ENCODE measurements around the gene SNX11. TPM values are rescaled to one million over a fixed set of nuclear protein-coding genes. Genes with fewer than 3 reads are reported as not detected.
"Not testable (repeated sequence)": the region's sequence is repeated elsewhere in the genome, so short reads cannot be mapped to it uniquely, and the experiment has no call there.

SNX11 gene, protein sequence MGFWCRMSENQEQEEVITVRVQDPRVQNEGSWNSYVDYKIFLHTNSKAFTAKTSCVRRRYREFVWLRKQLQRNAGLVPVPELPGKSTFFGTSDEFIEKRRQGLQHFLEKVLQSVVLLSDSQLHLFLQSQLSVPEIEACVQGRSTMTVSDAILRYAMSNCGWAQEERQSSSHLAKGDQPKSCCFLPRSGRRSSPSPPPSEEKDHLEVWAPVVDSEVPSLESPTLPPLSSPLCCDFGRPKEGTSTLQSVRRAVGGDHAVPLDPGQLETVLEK
- total RNA-seq: 10 to 100 TPM; 25.1 to 32.6 TPM

DNA sequence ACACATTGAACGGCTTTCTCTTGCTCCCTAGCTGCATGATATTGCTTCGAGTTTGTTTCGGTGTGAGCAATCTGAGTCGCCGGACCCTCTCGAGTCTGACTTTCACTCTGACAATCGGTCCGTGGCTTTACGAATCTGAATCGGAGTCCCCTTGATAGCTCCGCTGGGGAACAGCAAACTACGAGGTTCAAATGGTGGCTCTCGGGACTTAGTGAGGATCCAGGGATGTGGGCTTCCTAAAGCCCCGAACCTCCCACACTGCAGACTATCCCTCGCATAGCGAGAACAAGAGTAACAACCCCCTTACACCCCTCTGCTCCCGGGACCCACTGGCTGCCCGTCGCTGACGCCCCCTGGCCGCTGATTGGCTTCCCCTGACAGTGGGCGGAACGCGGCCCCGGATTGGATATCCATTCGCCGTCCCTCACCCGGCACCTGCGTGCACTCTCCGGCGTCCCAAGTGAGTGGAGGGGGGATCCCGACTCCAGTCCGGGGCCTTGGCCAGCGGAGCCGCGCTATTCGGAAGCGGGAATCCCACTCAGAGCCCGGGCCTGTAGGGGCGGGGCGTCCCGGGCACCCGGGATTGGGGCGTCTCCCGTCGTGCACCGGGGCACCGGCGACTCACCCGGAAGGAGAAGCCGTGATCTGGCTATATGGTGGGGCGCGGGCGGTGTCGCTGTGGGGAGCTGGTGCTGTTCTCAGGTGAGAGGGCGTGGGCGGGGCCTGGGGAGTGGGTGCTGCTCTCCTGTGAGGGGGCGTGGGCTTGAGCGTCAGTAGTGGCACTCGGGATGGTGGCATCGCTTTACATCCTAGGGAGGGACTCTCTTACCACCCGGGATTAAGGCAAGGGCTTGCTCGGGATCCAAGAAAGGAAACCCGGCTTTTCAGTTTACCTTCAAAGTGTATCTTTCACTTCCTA, at the start of gene SNX11:
Gene SNX11 (plus strand): TSS at position 630 of the 919 bp plus-strand sequence. CDS start 4,278 bp downstream, outside the sequence.
- ATAC-seq (peak; percentile 95), DNase-seq (peak; percentile 96)
- Mint-ChIP-seq H3K27me3 (no peaks in the 10 kb centered on the region), H3K36me3 (peaks cover 19% of the 10 kb centered on the region), H3K27ac (peak within 1 kb of the TSS; percentile 93), H3K9me3 (ENCODE audit: low read depth) (no peaks in the 10 kb centered on the region), H3K4me1 (peaks cover 64% of the 10 kb centered on the region), H3K4me3 (peak within 1 kb of the TSS; percentile 96)
- CTCF ChIA-PET: interaction anchor here (0.9 to 5.2 kb wide), 15 partner anchors 8 to 617 kb away, joined by 3 to 29 read pairs (median 4); partner anchors contain the start of gene HOXB5

DNA sequence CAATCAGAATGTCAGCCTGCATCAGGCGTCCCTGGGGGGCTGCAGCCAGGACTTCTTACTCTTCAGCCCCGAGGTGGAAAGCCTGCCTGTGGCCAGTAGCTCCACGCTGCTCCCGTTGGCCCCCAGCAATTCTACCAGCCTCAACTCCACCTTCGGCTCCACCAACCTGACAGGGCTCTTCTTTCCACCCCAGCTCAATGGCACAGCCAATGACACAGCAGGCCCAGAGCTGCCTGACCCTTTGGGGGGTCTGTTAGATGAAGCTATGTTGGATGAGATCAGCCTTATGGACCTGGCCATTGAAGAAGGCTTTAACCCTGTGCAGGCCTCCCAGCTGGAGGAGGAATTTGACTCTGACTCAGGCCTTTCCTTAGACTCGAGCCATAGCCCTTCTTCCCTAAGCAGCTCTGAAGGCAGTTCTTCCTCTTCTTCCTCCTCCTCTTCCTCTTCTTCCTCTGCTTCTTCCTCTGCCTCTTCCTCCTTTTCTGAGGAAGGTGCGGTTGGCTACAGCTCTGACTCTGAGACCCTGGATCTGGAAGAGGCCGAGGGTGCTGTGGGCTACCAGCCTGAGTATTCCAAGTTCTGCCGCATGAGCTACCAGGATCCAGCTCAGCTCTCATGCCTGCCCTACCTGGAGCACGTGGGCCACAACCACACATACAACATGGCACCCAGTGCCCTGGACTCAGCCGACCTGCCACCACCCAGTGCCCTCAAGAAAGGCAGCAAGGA, 49.0 kb upstream of the SNX11 start:
- Mint-ChIP-seq H3K27ac (no peak overlapping the region), H3K27me3 (no peaks in the 10 kb centered on the region), H3K36me3 (peaks cover 55% of the 10 kb centered on the region), H3K4me1 (peaks cover 23% of the 10 kb centered on the region), H3K4me3 (no peak overlapping the region), H3K9me3 (ENCODE audit: low read depth) (no peaks in the 10 kb centered on the region)
- ATAC-seq (no peak), DNase-seq (no peak)
- CTCF ChIA-PET: interaction anchor here (1.0 to 2.3 kb wide), 6 partner anchors 8 to 33 kb away, joined by 3 to 16 read pairs (median 8); partner anchors contain the start of gene NFE2L1

DNA sequence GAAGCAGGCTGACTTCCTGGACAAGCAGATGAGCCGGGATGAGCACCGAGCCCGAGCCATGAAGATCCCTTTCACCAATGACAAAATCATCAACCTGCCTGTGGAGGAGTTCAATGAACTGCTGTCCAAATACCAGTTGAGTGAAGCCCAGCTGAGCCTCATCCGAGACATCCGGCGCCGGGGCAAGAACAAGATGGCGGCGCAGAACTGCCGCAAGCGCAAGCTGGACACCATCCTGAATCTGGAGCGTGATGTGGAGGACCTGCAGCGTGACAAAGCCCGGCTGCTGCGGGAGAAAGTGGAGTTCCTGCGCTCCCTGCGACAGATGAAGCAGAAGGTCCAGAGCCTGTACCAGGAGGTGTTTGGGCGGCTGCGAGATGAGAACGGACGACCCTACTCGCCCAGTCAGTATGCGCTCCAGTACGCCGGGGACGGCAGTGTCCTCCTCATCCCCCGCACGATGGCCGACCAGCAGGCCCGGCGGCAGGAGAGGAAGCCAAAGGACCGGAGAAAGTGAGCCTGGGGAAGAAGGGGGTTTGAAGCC, 48.4 kb upstream of the SNX11 start:
- H3K27ac Mint-ChIP-seq: no peak overlapping the region
- H3K4me3 Mint-ChIP-seq: no peak overlapping the region
- no peak for DNase-seq
- H3K4me1 Mint-ChIP-seq: peaks cover 18% of the 10 kb centered on the region
- no peak for ATAC-seq
- CTCF ChIA-PET: interaction anchor here (1.0 to 2.3 kb wide), 6 partner anchors 8 to 32 kb away, joined by 3 to 16 read pairs (median 7); partner anchors contain the start of gene NFE2L1
- no peaks in the 10 kb centered on the region for H3K9me3 Mint-ChIP-seq (ENCODE audit: low read depth)
- H3K36me3 Mint-ChIP-seq: peaks cover 57% of the 10 kb centered on the region
- no peaks in the 10 kb centered on the region for H3K27me3 Mint-ChIP-seq

DNA sequence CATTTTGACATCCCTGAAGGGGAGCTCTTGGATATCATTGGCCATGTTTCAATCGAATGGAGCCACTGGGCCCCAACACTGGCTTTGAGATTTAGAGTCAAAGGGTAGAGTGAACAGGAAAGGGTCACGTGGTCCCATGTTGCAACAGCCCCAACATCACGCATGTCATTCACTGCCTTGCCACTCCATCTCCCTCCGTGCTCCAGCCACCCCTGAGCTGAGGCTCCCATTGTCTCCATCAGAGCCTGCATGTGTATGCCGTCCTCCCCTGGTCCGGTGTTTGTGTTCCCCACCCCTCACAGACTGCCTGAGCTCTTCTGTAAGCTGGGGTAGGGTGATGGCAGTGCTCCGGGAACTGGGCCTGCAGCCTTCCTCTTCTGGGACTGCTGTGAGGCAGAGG, 47.3 kb upstream of the SNX11 start:
- H3K36me3 Mint-ChIP-seq: peaks cover 61% of the 10 kb centered on the region
- no peaks in the 10 kb centered on the region for H3K27me3 Mint-ChIP-seq
- ATAC-seq (no peak), DNase-seq (no peak)
- CTCF ChIA-PET: interaction anchor here (0.7 to 1.3 kb wide), 2 partner anchors 8 to 16 kb away, joined by 3 to 4 read pairs; no protein-coding TSS in a partner anchor
- no peaks in the 10 kb centered on the region for H3K9me3 Mint-ChIP-seq (ENCODE audit: low read depth)
- peaks cover 14% of the 10 kb centered on the region for H3K4me1 Mint-ChIP-seq
- H3K27ac Mint-ChIP-seq: no peak overlapping the region
- no peak overlapping the region for H3K4me3 Mint-ChIP-seq

DNA sequence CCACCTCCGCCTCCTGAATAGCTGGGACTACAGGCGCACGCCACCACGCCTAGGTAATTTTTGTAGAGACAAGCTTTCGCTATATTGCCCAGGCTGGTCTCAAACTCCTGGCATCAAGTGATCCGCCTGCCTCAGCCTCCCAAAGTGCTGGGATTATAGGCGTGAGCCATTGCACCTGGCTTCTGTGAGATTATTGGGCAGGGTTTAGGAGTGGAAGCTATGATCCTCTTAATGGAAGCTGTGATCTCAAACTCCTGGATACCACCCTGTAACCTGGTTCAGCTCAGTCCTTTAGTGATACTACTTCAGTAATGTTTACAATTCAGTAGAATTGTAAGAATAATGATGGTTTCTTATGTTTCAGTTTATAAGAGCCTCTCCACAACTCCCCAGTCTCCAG, 45.3 kb upstream of the SNX11 start:
- H3K36me3 Mint-ChIP-seq: peaks cover 52% of the 10 kb centered on the region
- no peaks in the 10 kb centered on the region for H3K4me1 Mint-ChIP-seq
- H3K27ac Mint-ChIP-seq: no peak overlapping the region

DNA sequence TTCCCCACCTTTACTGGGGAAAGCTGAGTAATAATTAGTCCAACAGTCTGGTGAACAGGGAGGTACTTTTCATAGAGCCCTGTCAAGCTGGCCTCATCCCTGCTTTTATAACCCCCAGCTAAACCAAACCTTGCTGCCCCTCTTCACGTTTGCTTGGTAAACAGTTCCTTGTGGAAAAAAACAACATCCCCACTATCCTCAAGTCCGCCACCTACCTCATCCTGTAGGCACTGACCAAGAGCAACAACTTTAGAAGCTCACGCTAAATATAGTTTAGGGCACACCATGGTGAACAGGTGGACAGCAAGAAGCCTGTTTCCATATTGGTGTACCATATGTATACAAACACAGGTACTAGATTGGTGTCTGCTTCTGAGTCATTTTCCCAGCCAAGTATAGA, 42.9 kb upstream of the SNX11 start:
- H3K36me3 Mint-ChIP-seq: peaks cover 30% of the 10 kb centered on the region
- DNase-seq (no peak), ATAC-seq (no peak)
- no peak overlapping the region for H3K4me3 Mint-ChIP-seq
- no peak overlapping the region for H3K27ac Mint-ChIP-seq
- H3K9me3 Mint-ChIP-seq (ENCODE audit: low read depth): no peaks in the 10 kb centered on the region
- H3K4me1 Mint-ChIP-seq: no peaks in the 10 kb centered on the region
- H3K27me3 Mint-ChIP-seq: no peaks in the 10 kb centered on the region
- CTCF ChIA-PET: interaction anchor here (0.5 to 1.4 kb wide), 6 partner anchors 10 to 549 kb away, joined by 3 to 6 read pairs (median 3); no protein-coding TSS in a partner anchor

More for the DNA sequence above, 45.3 kb upstream of the SNX11 start:
- DNase-seq (no peak), ATAC-seq (no peak)
- H3K9me3 Mint-ChIP-seq (ENCODE audit: low read depth): no peaks in the 10 kb centered on the region
- H3K27me3 Mint-ChIP-seq: no peaks in the 10 kb centered on the region
- CTCF ChIA-PET: interaction anchor here (0.8 to 2.0 kb wide), 4 partner anchors 11 to 44 kb away, joined by 4 to 12 read pairs (median 4); partner anchors contain the start of gene NFE2L1
- no peak overlapping the region for H3K4me3 Mint-ChIP-seq

DNA sequence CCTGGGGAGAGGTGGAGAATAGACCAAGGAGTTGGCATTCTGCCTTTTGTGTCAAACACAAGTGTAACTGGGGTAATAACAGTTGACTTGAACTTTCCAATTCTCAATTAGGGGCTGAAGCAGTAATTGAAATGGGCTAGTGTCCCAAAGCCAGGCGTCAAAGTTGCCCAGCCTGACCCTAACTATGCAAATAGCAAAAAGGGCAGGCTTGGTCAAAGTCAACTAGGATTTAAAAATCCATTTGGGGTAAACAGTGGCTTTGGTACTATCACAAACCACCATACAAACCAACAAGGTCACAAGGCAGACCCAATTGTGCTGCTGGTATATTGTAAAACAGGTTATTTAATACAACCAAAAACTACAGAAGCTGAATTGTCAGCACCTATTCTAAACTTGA, 41.4 kb upstream of the SNX11 start:
- DNase-seq: no peak
- Mint-ChIP-seq H3K4me3 (no peak overlapping the region), H3K4me1 (no peaks in the 10 kb centered on the region), H3K27ac (no peak overlapping the region), H3K9me3 (ENCODE audit: low read depth) (no peaks in the 10 kb centered on the region), H3K36me3 (peaks cover 22% of the 10 kb centered on the region), H3K27me3 (no peaks in the 10 kb centered on the region)
- ATAC-seq: no peak
- CTCF ChIA-PET: interaction anchor here (1.9 to 2.8 kb wide), 2 partner anchors 14 to 40 kb away, joined by 8 to 28 read pairs; no protein-coding TSS in a partner anchor

DNA sequence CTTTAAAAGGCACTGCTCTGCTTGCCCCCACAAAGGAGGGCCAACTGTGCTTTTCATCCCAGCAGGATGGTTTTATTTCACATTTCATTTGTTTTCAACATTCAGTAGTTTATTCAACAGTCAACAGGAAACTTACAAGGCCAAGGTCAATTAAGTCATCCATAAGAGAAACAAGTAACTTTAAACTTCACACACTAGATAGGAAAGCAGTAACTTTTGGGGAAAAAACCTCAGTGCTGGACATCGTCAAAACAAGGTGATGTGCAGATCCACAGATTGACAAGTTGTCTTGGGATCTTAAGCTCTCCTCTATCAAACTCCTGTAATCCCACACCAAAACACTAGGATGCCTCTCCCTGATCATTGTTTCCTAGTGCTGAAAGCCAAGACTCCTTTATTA, 40.9 kb upstream of the SNX11 start:
- no peaks in the 10 kb centered on the region for H3K9me3 Mint-ChIP-seq (ENCODE audit: low read depth)
- no peak for DNase-seq
- no peaks in the 10 kb centered on the region for H3K27me3 Mint-ChIP-seq
- H3K4me1 Mint-ChIP-seq: no peaks in the 10 kb centered on the region
- peaks cover 19% of the 10 kb centered on the region for H3K36me3 Mint-ChIP-seq
- H3K27ac Mint-ChIP-seq: peak overlapping the region; percentile 12
- CTCF ChIA-PET: interaction anchor here (0.7 to 2.8 kb wide), 4 partner anchors 8 to 40 kb away, joined by 3 to 28 read pairs (median 6); no protein-coding TSS in a partner anchor
- no peak overlapping the region for H3K4me3 Mint-ChIP-seq
- ATAC-seq: no peak

DNA sequence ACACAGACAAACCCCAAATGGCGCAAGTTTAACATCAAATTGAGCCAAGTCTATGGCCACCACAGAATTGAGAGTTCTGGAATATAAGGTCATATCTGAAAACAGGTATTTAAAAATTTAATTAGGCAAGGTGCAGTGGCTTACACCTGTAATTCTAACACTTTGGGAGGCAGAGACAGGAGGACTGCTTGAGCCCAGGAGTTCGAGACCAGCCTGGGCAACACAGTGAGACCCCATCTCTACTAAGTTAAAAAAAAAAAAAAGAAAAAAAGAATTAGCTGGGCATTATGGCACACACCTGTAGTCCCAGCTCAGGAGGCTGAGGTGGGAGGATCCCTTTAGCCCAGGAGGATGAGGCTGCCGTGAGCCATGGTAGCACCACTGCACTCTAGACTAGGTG, 40.3 kb upstream of the SNX11 start:
- Mint-ChIP-seq H3K9me3 (ENCODE audit: low read depth) (no peaks in the 10 kb centered on the region), H3K4me1 (no peaks in the 10 kb centered on the region), H3K4me3 (no peak overlapping the region), H3K27me3 (no peaks in the 10 kb centered on the region), H3K36me3 (peaks cover 20% of the 10 kb centered on the region), H3K27ac (no peak overlapping the region)
- CTCF ChIA-PET: interaction anchor here (0.7 to 2.8 kb wide), 9 partner anchors 9 to 525 kb away, joined by 3 to 28 read pairs (median 4); no protein-coding TSS in a partner anchor
- ATAC-seq: no peak
- no peak for DNase-seq

DNA sequence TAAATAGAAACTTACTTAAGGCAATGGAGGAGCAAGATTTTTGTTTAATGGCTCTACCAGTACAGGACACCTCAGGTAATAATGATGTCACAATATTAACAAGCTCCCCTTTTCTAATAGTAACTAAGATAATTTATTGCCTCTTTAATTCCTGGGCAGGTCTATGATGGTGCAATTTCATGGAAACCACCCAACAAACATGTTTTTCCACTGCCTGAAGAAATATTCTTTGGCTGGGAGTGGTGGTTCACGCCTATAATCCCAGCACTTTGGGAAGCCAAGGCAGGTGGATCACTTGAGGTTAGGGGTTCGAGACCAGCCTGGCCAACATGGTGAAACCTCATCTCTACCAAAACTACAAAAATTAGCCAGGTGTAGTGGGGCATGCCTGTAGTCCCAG, 39.8 kb upstream of the SNX11 start:
- not testable (repeated sequence) for H3K9me3 Mint-ChIP-seq (ENCODE audit: low read depth); ATAC-seq; H3K27me3 Mint-ChIP-seq; H3K27ac Mint-ChIP-seq; H3K4me3 Mint-ChIP-seq; H3K4me1 Mint-ChIP-seq; DNase-seq
- CTCF ChIA-PET: interaction anchor here (0.9 to 2.8 kb wide), 14 partner anchors 8 to 525 kb away, joined by 3 to 28 read pairs (median 4); partner anchors contain the start of gene NFE2L1
- H3K36me3 Mint-ChIP-seq: peaks cover 19% of the 10 kb centered on the region

DNA sequence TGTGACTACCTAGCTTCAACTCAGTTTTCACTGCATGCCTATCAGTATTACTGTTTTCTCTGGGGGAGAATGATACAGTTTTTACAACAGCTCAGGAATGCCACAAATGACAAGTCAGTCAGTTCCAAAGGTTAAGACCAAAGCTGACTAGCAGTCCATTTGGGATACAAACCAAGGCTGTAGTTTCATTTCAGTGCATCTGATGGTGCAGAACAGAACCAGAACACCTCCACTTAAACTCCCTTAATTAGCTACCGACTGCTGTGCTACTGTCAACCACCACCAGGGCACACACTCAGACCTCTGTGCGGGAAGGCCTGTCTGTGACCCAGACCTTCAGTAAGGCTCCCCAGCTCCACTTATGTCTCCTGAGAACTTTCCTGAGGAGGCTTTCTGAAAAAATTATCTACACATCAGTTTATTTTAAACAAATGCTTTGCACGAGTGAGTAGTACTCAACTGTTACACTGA, 39.0 kb upstream of the SNX11 start:
- ATAC-seq (peak; percentile 61), DNase-seq (no peak)
- Mint-ChIP-seq H3K27ac (no peak overlapping the region), H3K4me3 (no peak overlapping the region), H3K27me3 (no peaks in the 10 kb centered on the region), H3K36me3 (peaks cover 21% of the 10 kb centered on the region), H3K4me1 (no peaks in the 10 kb centered on the region), H3K9me3 (ENCODE audit: low read depth) (no peaks in the 10 kb centered on the region)
- CTCF ChIA-PET: interaction anchor here (0.9 to 2.8 kb wide), 14 partner anchors 9 to 524 kb away, joined by 3 to 28 read pairs (median 4); partner anchors contain the start of gene NFE2L1

DNA sequence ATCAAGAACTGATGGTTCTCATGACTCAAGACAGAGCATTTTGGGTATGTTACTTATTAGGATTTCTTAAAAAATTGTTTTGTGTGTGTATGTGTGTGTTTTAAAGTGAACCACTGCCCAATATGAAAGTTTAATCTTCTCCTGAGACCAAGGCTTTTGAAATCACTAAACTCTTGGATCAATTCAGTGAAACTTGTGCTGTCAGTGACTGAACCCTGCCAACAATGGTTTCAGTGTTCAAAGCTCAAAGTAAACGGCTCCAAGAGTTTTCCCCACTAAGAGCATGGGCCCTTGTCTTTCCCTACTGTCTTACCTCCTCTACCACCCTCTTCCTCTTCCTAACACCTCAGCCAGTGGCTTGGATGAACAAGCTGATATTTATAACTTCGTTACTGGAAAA, 37.4 kb upstream of the SNX11 start:
- DNase-seq (no peak), ATAC-seq (no peak)
- Mint-ChIP-seq H3K27ac (no peak overlapping the region), H3K4me3 (no peak overlapping the region), H3K4me1 (no peaks in the 10 kb centered on the region), H3K9me3 (ENCODE audit: low read depth) (no peaks in the 10 kb centered on the region), H3K36me3 (peaks cover 19% of the 10 kb centered on the region), H3K27me3 (no peaks in the 10 kb centered on the region)
- CTCF ChIA-PET: interaction anchor here (1.2 to 2.1 kb wide), 3 partner anchors 10 to 43 kb away, joined by 4 to 6 read pairs (median 4); no protein-coding TSS in a partner anchor
